A549 (cell line): Measurements from ENCODE around the gene ABCA2. TPM values are rescaled to one million over a fixed set of nuclear protein-coding genes. Genes with fewer than 3 reads are reported as not detected.

Source experiments
- ATAC-seq, 2 experiments: fragments of 200-7000 bp in 1 of 2; fragments of >200 bp in 1 of 2; cut with Nextera tagmentation in 1 of 2; cut with Tn5 transposase in 1 of 2; 3 replicates each; pipeline versions ENCODE4 v1.8.0 to v1.9.1; 2018 to 2020; ENCODE audit warnings: mild to moderate bottlenecking in 1 of 2, moderate library complexity in 1 of 2
- CTCF ChIA-PET: fragments of 300-600 bp; sonication (Branson Sonifier 250); formaldehyde crosslinking; extraction: SDS; loops from one replicate; lab custom pipeline; 2021; ENCODE audit warnings: antibody characterized with exemption, inconsistent platforms; lab: Yijun Ruan, JAX
- POLR2A ChIA-PET: fragments of 350-600 bp; formaldehyde crosslinking; extraction: SDS; loops from one replicate; lab custom pipeline; 2021; ENCODE audit warnings: antibody characterized with exemption, inconsistent platforms; lab: Yijun Ruan, JAX
- DNase-seq, 2 experiments: peaks; one replicate each; pipeline versions ENCODE4 v3.0.0 to v3.0.0-alpha.2; 2011 to 2016; ENCODE audit warnings: low read depth in 1 of 2, low spot score in 1 of 2
- FAIRE-seq: peaks from 2 replicates; lab custom pipeline; 2011; peaks lifted over from hg19 to GRCh38; lab: Jason Lieb, UNC
- H3K27ac ChIP-seq, 2 experiments: fragments of >200 bp; sonication (Bioruptor Twin); formaldehyde crosslinking; 3 replicates each; pipeline ENCODE4 v1.5.1; 2016 to 2017
- H3K4me1 ChIP-seq: fragments of >200 bp; sonication (Bioruptor Twin); formaldehyde crosslinking; 3 replicates; pipeline ENCODE4 v1.6.1; 2016
- H3K4me2 ChIP-seq: fragments of >200 bp; sonication (Bioruptor Twin); formaldehyde crosslinking; 3 replicates; pipeline ENCODE4 v1.6.1; 2016
- H3K4me3 ChIP-seq: fragments of >200 bp; sonication (Bioruptor Twin); formaldehyde crosslinking; 3 replicates; pipeline ENCODE4 v1.5.1; 2016
- H3K9me3 ChIP-seq: fragments of >200 bp; sonication (Bioruptor Twin); formaldehyde crosslinking; 3 replicates; pipeline ENCODE4 v1.6.1; 2016
- CBX8 ChIP-seq: fragments of 200-600 bp; sonication (generic); IDR thresholded peaks from 2 replicates; pipeline ENCODE4 v1.6.1; 2016
- CEBPB ChIP-seq, 2 experiments: fragments of >200 bp in 1 of 2; sonication (Bioruptor Twin) in 1 of 2; formaldehyde crosslinking in 1 of 2; IDR thresholded peaks; 2 replicates each; pipeline ENCODE4 v1.6.1; 2012 to 2016
- CHD4 ChIP-seq: fragments of 200-600 bp; sonication (generic); IDR thresholded peaks from 2 replicates; pipeline ENCODE4 v1.6.1; 2016; ENCODE audit warnings: antibody characterized with exemption, mild to moderate bottlenecking, borderline replicate concordance
- EHF ChIP-seq: fragments of 250-450 bp; sonication (Bioruptor Pico); IDR thresholded peaks from 2 replicates; pipeline ENCODE4 v1.5.0; 2020; ENCODE audit warnings: mild to moderate bottlenecking
- EP300 ChIP-seq, 2 experiments: fragments of >200 bp; sonication (Bioruptor Twin); formaldehyde crosslinking; IDR thresholded peaks; 2 replicates in 1 of 2; 3 replicates in 1 of 2; pipeline ENCODE4 v1.6.1; 2016 to 2017
- ESRRA ChIP-seq: fragments of 150-350 bp; IDR thresholded peaks from 2 replicates; pipeline ENCODE4 v1.6.1; 2014; ENCODE audit warnings: mild to moderate bottlenecking, low read length, borderline replicate concordance
- FOXS1 ChIP-seq: fragments of 250-450 bp; sonication (Bioruptor Pico); IDR thresholded peaks from 2 replicates; pipeline ENCODE4 v1.5.0; 2020; ENCODE audit warnings: mild to moderate bottlenecking, moderate library complexity
- JUNB ChIP-seq: fragments of >200 bp; sonication (Bioruptor Twin); formaldehyde crosslinking; IDR thresholded peaks from 2 replicates; pipeline ENCODE4 v1.6.1; 2016
- KDM1A ChIP-seq: fragments of 200-600 bp; sonication (generic); IDR thresholded peaks from 2 replicates; pipeline ENCODE4 v1.6.1; 2016; ENCODE audit warnings: low read depth, mild to moderate bottlenecking
- NPAS2 ChIP-seq: fragments of 250-450 bp; sonication (Bioruptor Pico); IDR thresholded peaks from 2 replicates; pipeline ENCODE4 v1.8.0; 2022; ENCODE audit warnings: mild to moderate bottlenecking, moderate library complexity, borderline replicate concordance
- PHF8 ChIP-seq: fragments of 200-600 bp; sonication (generic); IDR thresholded peaks from 2 replicates; pipeline ENCODE4 v1.6.1; 2016; ENCODE audit warnings: low read depth, mild to moderate bottlenecking, antibody characterized with exemption, moderate library complexity, borderline replicate concordance
- RAD21 ChIP-seq, 2 experiments: fragments of >200 bp in 1 of 2; sonication (Bioruptor Twin) in 1 of 2; formaldehyde crosslinking in 1 of 2; IDR thresholded peaks in 1 of 2; conservative IDR thresholded peaks in 1 of 2; 2 replicates in 1 of 2; 3 replicates in 1 of 2; pipeline ENCODE4 v1.6.1; 2012 to 2018; ENCODE audit warnings: inconsistent platforms in 1 of 2
- RARB ChIP-seq: fragments of 250-450 bp; sonication (Bioruptor Pico); IDR thresholded peaks from 2 replicates; pipeline ENCODE4 v1.8.0; 2021; ENCODE audit warnings: mild to moderate bottlenecking, moderate library complexity
- RFX5 ChIP-seq: fragments of 450-650 bp; IDR thresholded peaks from 2 replicates; pipeline ENCODE4 v1.7.1; 2014; ENCODE audit warnings: antibody characterized with exemption, mild to moderate bottlenecking, moderate library complexity
- TFCP2L1 ChIP-seq: fragments of 250-450 bp; sonication (Bioruptor Pico); IDR thresholded peaks from 2 replicates; pipeline ENCODE4 v1.5.0; 2021; ENCODE audit warnings: mild to moderate bottlenecking
- ZC3H11A ChIP-seq: fragments of 450-650 bp; IDR thresholded peaks from 2 replicates; pipeline ENCODE4 v1.6.1; 2014; ENCODE audit warnings: antibody characterized with exemption, mild to moderate bottlenecking
- WGBS: methylation state at CpG from one replicate; pipeline ENCODE4 v1.1.6; 2017; ENCODE audit errors: missing lambda C conversion rate; 5-methylcytosine and 5-hydroxymethylcytosine counted together
- polyA plus RNA-seq, 4 experiments: library from polyadenylated mRNA; depleted of rRNA in 3 of 4; stranded (reverse); fragments of >200 nt; fragmentation: RNase III in 1 of 4; extraction: RNeasy Plus Mini Kit Qiagen cat#74134 plus additional on column Dnase treatment in 1 of 4; gene quantifications; 2 replicates in 3 of 4; 3 replicates in 1 of 4; pipeline ENCODE4 v1.2.3, GENCODE V29; 2011 to 2017
- TF ChIP-seq, protein P1 (sequence below): fragments of 450-650 bp; IDR thresholded peaks from 2 replicates; pipeline ENCODE4 v1.6.1; 2014; ENCODE audit warnings: antibody characterized with exemption
- TF ChIP-seq, protein P2 (sequence below): fragments of 250-450 bp; sonication (Bioruptor Pico); IDR thresholded peaks from 2 replicates; pipeline ENCODE4 v1.5.0; 2020; ENCODE audit warnings: low read depth, mild to moderate bottlenecking, moderate library complexity
- TF ChIP-seq, protein P3 (sequence below): fragments of >200 bp; sonication (Bioruptor Twin); formaldehyde crosslinking; IDR thresholded peaks from 2 replicates; pipeline ENCODE4 v1.6.1; 2016
- TF ChIP-seq, protein P4 (sequence below): fragments of 250-450 bp; sonication (Bioruptor Pico); IDR thresholded peaks from 2 replicates; pipeline ENCODE4 v1.5.0; 2021; ENCODE audit warnings: mild to moderate bottlenecking, moderate library complexity, borderline replicate concordance
- TF ChIP-seq, protein P5 (sequence below): fragments of 150-350 bp; IDR thresholded peaks from 2 replicates; pipeline ENCODE4 v1.6.1; 2014; ENCODE audit warnings: low read depth, mild to moderate bottlenecking, low read length
- TF ChIP-seq, protein P6 (sequence below): fragments of >200 bp; sonication (Bioruptor Twin); formaldehyde crosslinking; IDR thresholded peaks from 3 replicates; pipeline ENCODE4 v1.6.1; 2016

The ABCA2 gene
- polyA plus RNA-seq, 2 of the 4 experiments (the other 2 are of a cell fraction) = 8.3 to 24.7 TPM

DNA sequence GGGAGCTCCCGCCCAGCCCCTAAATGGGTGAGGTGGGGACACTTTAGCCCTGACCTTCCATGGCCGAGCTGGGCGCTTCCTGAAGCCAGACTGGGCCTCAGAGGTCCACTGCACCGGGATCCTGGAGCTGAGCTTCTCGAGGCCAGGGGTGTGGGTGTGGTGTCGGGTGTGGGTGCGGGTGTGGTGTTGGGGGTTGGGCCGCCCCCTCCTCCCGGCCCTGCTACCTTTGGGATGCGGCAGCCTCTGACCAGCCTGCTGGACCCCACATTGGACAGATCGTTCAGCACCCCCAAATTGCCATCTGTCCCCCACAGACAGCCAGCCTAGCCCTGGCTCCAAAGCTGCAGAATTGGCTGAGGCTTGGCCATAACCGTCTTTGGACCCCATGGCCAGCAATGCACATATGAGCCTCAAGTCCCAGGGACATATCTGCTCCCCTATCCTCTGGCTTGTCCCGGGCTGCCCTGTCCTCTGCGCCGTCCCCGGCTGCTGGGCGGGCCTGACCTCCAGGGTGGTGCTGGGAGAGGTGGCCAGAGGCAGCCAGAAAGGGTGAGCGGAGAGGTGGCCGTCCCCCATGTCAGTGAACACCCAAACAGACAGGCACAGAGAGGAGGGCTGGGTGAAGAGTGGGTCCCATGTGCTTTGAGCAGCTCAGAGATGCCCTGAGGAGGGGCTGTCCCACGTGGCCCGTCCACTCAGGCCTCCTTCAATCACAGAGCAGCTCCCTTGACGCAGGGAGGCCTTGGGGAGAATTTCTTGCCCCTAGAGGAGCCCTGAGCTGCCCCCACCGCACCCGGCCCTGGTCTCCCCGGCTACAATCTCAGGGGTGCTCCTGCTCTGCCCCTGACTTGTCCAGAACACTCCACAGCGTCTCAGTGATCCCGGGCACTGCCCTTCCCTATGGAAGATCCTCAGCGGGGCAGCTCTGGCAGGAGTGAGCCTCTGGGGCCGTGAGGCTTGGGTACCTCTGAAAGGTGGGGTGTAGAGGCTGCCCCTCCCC lies 54.1 kb downstream of the ABCA2 start:
- Histone ChIP-seq H3K4me1 (peaks cover 14% of the 10 kb centered on the region), H3K4me2 (no peak overlapping the region), H3K9me3 (no peaks in the 10 kb centered on the region), H3K27ac (no peak overlapping the region), H3K4me3 (no peak overlapping the region)
- ChIA-PET POLR2A (no interaction called here), CTCF (interaction anchor here (0.6 to 7.8 kb wide), 9 partner anchors 10 to 73 kb away, joined by 3 to 64 read pairs (median 4); partner anchors contain the start of genes ABCA2, C8G and FBXW5)
- DNase-seq (no peak), ATAC-seq (no peak), FAIRE-seq (no peak)
- TF ChIP-seq ESRRA (no peak), RFX5 (no peak), EHF (no peak), JUNB (no peak), KDM1A (no peak), ZC3H11A (no peak), RARB (CRISPR knock-in tag) (no peak), TFCP2L1 (CRISPR knock-in tag) (no peak), CBX8 (no peak), RAD21 (conservative IDR thresholded peaks at IDR 0.05 in 1 of 2, IDR thresholded peaks at IDR 0.05 in 1 of 2) (no peak), NPAS2 (CRISPR knock-in tag) (no peak), CEBPB (IDR thresholded peaks at IDR 0.05) (no peak)
- TF ChIP-seq, protein P1, sequence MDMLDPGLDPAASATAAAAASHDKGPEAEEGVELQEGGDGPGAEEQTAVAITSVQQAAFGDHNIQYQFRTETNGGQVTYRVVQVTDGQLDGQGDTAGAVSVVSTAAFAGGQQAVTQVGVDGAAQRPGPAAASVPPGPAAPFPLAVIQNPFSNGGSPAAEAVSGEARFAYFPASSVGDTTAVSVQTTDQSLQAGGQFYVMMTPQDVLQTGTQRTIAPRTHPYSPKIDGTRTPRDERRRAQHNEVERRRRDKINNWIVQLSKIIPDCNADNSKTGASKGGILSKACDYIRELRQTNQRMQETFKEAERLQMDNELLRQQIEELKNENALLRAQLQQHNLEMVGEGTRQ = no peak
- TF ChIP-seq, protein P2, sequence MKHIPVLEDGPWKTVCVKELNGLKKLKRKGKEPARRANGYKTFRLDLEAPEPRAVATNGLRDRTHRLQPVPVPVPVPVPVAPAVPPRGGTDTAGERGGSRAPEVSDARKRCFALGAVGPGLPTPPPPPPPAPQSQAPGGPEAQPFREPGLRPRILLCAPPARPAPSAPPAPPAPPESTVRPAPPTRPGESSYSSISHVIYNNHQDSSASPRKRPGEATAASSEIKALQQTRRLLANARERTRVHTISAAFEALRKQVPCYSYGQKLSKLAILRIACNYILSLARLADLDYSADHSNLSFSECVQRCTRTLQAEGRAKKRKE (CRISPR knock-in tag) = no peak
- TF ChIP-seq, protein P3, sequence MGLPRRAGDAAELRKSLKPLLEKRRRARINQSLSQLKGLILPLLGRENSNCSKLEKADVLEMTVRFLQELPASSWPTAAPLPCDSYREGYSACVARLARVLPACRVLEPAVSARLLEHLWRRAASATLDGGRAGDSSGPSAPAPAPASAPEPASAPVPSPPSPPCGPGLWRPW = no peak
- TF ChIP-seq, protein P4, sequence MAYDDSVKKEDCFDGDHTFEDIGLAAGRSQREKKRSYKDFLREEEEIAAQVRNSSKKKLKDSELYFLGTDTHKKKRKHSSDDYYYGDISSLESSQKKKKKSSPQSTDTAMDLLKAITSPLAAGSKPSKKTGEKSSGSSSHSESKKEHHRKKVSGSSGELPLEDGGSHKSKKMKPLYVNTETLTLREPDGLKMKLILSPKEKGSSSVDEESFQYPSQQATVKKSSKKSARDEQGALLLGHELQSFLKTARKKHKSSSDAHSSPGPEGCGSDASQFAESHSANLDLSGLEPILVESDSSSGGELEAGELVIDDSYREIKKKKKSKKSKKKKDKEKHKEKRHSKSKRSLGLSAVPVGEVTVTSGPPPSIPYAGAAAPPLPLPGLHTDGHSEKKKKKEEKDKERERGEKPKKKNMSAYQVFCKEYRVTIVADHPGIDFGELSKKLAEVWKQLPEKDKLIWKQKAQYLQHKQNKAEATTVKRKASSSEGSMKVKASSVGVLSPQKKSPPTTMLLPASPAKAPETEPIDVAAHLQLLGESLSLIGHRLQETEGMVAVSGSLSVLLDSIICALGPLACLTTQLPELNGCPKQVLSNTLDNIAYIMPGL (CRISPR knock-in tag) = no peak
- TF ChIP-seq, protein P5, sequence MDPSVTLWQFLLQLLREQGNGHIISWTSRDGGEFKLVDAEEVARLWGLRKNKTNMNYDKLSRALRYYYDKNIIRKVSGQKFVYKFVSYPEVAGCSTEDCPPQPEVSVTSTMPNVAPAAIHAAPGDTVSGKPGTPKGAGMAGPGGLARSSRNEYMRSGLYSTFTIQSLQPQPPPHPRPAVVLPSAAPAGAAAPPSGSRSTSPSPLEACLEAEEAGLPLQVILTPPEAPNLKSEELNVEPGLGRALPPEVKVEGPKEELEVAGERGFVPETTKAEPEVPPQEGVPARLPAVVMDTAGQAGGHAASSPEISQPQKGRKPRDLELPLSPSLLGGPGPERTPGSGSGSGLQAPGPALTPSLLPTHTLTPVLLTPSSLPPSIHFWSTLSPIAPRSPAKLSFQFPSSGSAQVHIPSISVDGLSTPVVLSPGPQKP = no peak
- 85% methylated on average over 22 of the region's 29 CpGs for WGBS

DNA sequence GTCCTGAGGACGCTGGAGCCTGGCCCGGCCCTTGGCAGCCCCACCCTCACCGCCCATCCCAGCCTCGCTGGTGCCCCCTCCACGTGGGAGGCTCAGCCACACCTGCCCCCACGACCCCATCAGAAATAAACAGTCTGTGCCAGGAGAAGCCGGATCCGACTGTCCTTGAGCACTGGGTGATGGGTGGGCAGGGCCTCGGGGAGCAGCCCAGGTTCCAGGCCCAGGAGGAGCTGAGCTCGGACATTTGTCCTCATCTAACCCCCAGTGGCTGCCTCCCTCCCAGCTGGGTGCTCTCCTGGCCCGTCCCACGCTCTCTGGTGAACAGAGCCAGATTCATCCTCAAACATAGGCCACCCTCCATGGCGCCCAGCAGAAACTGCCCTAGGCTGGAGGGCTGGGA lies 55.3 kb downstream of the ABCA2 start:
- peaks cover 13% of the 10 kb centered on the region for H3K4me1 ChIP-seq
- POLR2A ChIA-PET = interaction anchor here (0.5 kb wide), 1 partner anchor 173 kb away, joined by 3 read pairs; no protein-coding TSS in a partner anchor
- H3K9me3 ChIP-seq = no peaks in the 10 kb centered on the region
- CTCF ChIA-PET = interaction anchor here (0.9 to 7.8 kb wide), 6 partner anchors 8 to 63 kb away, joined by 4 to 64 read pairs (median 10); partner anchors contain the start of genes ABCA2, C8G and FBXW5
- ATAC-seq (no peak), FAIRE-seq (no peak), DNase-seq (no peak)
- H3K4me2 ChIP-seq = no peak overlapping the region
- no peak overlapping the region for H3K4me3 ChIP-seq
- TF ChIP-seq, protein P3 = no peak
- no peak for TF ChIP-seq PHF8
- TF ChIP-seq ESRRA = no peak
- no peak for TF ChIP-seq FOXS1 (CRISPR knock-in tag)
- TF ChIP-seq EP300 (IDR thresholded peaks at IDR 0.05) = no peak
- TF ChIP-seq, protein P6, sequence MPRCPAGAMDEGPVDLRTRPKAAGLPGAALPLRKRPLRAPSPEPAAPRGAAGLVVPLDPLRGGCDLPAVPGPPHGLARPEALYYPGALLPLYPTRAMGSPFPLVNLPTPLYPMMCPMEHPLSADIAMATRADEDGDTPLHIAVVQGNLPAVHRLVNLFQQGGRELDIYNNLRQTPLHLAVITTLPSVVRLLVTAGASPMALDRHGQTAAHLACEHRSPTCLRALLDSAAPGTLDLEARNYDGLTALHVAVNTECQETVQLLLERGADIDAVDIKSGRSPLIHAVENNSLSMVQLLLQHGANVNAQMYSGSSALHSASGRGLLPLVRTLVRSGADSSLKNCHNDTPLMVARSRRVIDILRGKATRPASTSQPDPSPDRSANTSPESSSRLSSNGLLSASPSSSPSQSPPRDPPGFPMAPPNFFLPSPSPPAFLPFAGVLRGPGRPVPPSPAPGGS = no peak
- TF ChIP-seq CHD4 = no peak
- TF ChIP-seq RAD21 (conservative IDR thresholded peaks at IDR 0.05 in 1 of 2, IDR thresholded peaks at IDR 0.05 in 1 of 2) = no peak
- 52% methylated on average over 10 of the region's 13 CpGs for WGBS
- H3K27ac ChIP-seq = no peak overlapping the region
